HCT116 (cell line): ENCODE results near the gene ZNF607. TPM values are rescaled to one million over a fixed set of nuclear protein-coding genes. Genes with fewer than 3 reads are reported as not detected.

Experiments used
- ATAC-seq: fragments of 200-7000 bp; cut with Tn5 transposase; 2 replicates; pipeline ENCODE4 v1.9.1; 2020; ENCODE audit warnings: mild to moderate bottlenecking, moderate library complexity
- BruUV-seq: library from RNA; stranded (reverse); fragments of 400-500 nt; replicated peaks from 2 replicates; lab custom pipeline; 2021; lab: Mats Ljungman, UMichigan
- CTCF ChIA-PET: fragments of 300-600 bp; sonication (Branson Sonifier 250); formaldehyde crosslinking; loops from one replicate; lab custom pipeline; 2021; ENCODE audit warnings: antibody characterized with exemption; lab: Charles Lee
- POLR2A ChIA-PET: fragments of 300-600, 350-600 bp; sonication (Branson Sonifier 250); formaldehyde crosslinking; loops from one replicate; lab custom pipeline; 2021; ENCODE audit warnings: antibody characterized with exemption; lab: Charles Lee
- RAD21 ChIA-PET, 2 experiments: fragments of 300-600 bp; sonication (Branson Sonifier 250); formaldehyde crosslinking; loops; one replicate each; lab custom pipeline; 2023; ENCODE audit warnings: low total read pairs in 2 of 2; ENCODE audit not compliant: uncharacterized antibody in 2 of 2, unreplicated experiment in 2 of 2, low non-redundant PET in 1 of 2; lab: Charles Lee
- DNase-seq: peaks from one replicate; pipeline ENCODE4 v3.0.0-alpha.2; 2010; ENCODE audit warnings: low read depth, low spot score
- H2AFZ ChIP-seq: fragments of 200-600 bp; shearing (Covaris generic), sonication (generic); 2 replicates; pipeline ENCODE4 v1.6.1; 2017; ENCODE audit warnings: low read depth, mixed run types, mixed read lengths, antibody characterized with exemption, low read length; ENCODE audit not compliant: poor library complexity, severe bottlenecking
- H3K27ac ChIP-seq: 2 replicates; pipeline ENCODE4 v1.5.1; 2012; ENCODE audit warnings: low read depth, low read length
- H3K27me3 ChIP-seq: fragments of 200-600 bp; sonication (generic); 2 replicates; pipeline ENCODE4 v1.6.1; 2016; ENCODE audit warnings: mixed run types, low read length, mixed read lengths; ENCODE audit not compliant: insufficient read depth
- H3K36me3 ChIP-seq, 2 experiments: fragments of 200-500 bp in 1 of 2; fragments of 200-600 bp in 1 of 2; sonication (Bioruptor generic) in 1 of 2; sonication (generic) in 1 of 2; 2 replicates each; pipeline versions ENCODE4 v1.5.1 to v1.6.1; 2014 to 2016; ENCODE audit warnings: low read length in 2 of 2, inconsistent platforms in 1 of 2, mixed read lengths in 1 of 2, mixed run types in 1 of 2; ENCODE audit not compliant: insufficient read depth in 2 of 2, control insufficient read depth in 1 of 2
- H3K4me1 ChIP-seq, 2 experiments: fragments of 200-600 bp in 1 of 2; sonication (generic) in 1 of 2; 2 replicates each; pipeline versions ENCODE4 v1.5.1 to v1.6.1; 2012 to 2017; ENCODE audit warnings: low read length in 2 of 2, inconsistent platforms in 1 of 2, mild to moderate bottlenecking in 1 of 2, mixed read lengths in 1 of 2, mixed run types in 1 of 2, moderate library complexity in 1 of 2; ENCODE audit not compliant: insufficient read depth in 2 of 2, control insufficient read depth in 1 of 2
- H3K4me2 ChIP-seq: fragments of 200-600 bp; sonication (generic); 2 replicates; pipeline ENCODE4 v1.6.1; 2017; ENCODE audit warnings: mixed run types, low read length, mixed read lengths
- H3K4me3 ChIP-seq, 2 experiments: fragments of 200-600 bp in 1 of 2; sonication (generic) in 1 of 2; replicated peaks in 1 of 2; 2 replicates each; pipeline ENCODE4 v1.5.1; 2011 to 2016; ENCODE audit warnings: low read length in 2 of 2, control low read depth in 1 of 2, low read depth in 1 of 2, mild to moderate bottlenecking in 1 of 2, mixed read lengths in 1 of 2, mixed run types in 1 of 2
- H3K79me2 ChIP-seq: fragments of 200-600 bp; sonication (generic); 2 replicates; pipeline ENCODE4 v1.6.1; 2017; ENCODE audit warnings: mild to moderate bottlenecking, mixed run types, low read length, moderate library complexity, mixed read lengths; ENCODE audit not compliant: insufficient read depth
- H3K9ac ChIP-seq: fragments of 200-600 bp; sonication (generic); 2 replicates; pipeline ENCODE4 v1.6.1; 2016; ENCODE audit warnings: low read length, mixed read lengths
- H3K9me2 ChIP-seq: fragments of 200-600 bp; sonication (generic), shearing (Covaris generic); 2 replicates; pipeline ENCODE4 v1.6.1; 2017; ENCODE audit warnings: mixed run types, mild to moderate bottlenecking, moderate library complexity; ENCODE audit not compliant: insufficient read depth
- H3K9me3 ChIP-seq, 2 experiments: fragments of 200-500 bp in 1 of 2; fragments of 200-600 bp in 1 of 2; sonication (Bioruptor generic) in 1 of 2; sonication (generic) in 1 of 2; 2 replicates each; pipeline ENCODE4 v1.6.1; 2014 to 2017; ENCODE audit warnings: low read length in 2 of 2, mixed read lengths in 2 of 2, inconsistent platforms in 1 of 2, low read depth in 1 of 2, mild to moderate bottlenecking in 1 of 2, mixed run types in 1 of 2, moderate library complexity in 1 of 2; ENCODE audit not compliant: control insufficient read depth in 1 of 2, insufficient read depth in 1 of 2
- H4K20me1 ChIP-seq: fragments of 200-600 bp; sonication (generic), shearing (Covaris generic); 2 replicates; pipeline ENCODE4 v1.6.1; 2017; ENCODE audit warnings: mixed run types, mild to moderate bottlenecking, moderate library complexity; ENCODE audit not compliant: insufficient read depth
- ATF3 ChIP-seq: IDR thresholded peaks from 2 replicates; pipeline ENCODE4 v1.6.1; 2012
- CBX3 ChIP-seq: IDR thresholded peaks from 2 replicates; pipeline ENCODE4 v1.6.1; 2012; ENCODE audit warnings: low read depth
- CEBPB ChIP-seq: IDR thresholded peaks from 2 replicates; pipeline ENCODE4 v1.6.1; 2012; ENCODE audit warnings: low read depth
- EGR1 ChIP-seq: IDR thresholded peaks from 2 replicates; pipeline ENCODE4 v1.6.1; 2012; ENCODE audit warnings: low read depth
- ELF1 ChIP-seq: IDR thresholded peaks from 2 replicates; pipeline ENCODE4 v1.6.1; 2012; ENCODE audit warnings: low read depth, borderline replicate concordance
- EZH2phosphoT487 ChIP-seq: fragments of 200-600 bp; IDR thresholded peaks from 2 replicates; pipeline ENCODE4 v1.6.1; 2018; ENCODE audit warnings: antibody characterized with exemption, borderline replicate concordance
- JUND ChIP-seq: IDR thresholded peaks from 2 replicates; pipeline ENCODE4 v1.6.1; 2012
- POLR2A ChIP-seq: IDR thresholded peaks from 2 replicates; pipeline ENCODE4 v1.7.0; 2011; ENCODE audit warnings: borderline replicate concordance; ENCODE audit not compliant: insufficient read depth, insufficient read length; ENCODE audit errors: extremely low read depth
- POLR2AphosphoS5 ChIP-seq: IDR thresholded peaks from 2 replicates; pipeline ENCODE4 v1.6.1; 2011; ENCODE audit warnings: mild to moderate bottlenecking, low read depth, low read length, moderate library complexity
- RAD21 ChIP-seq: IDR thresholded peaks from 2 replicates; pipeline ENCODE4 v1.6.1; 2012; ENCODE audit warnings: low read depth, mild to moderate bottlenecking
- TCF7L2 ChIP-seq: IDR thresholded peaks from 2 replicates; pipeline ENCODE4 v1.7.0; 2011; ENCODE audit warnings: borderline replicate concordance, inconsistent platforms; ENCODE audit not compliant: insufficient read depth, insufficient read length; ENCODE audit errors: extremely low read depth
- ZBTB33 ChIP-seq: IDR thresholded peaks from 2 replicates; pipeline ENCODE4 v1.6.1; 2011; ENCODE audit warnings: mild to moderate bottlenecking, low read length, moderate library complexity; ENCODE audit not compliant: insufficient replicate concordance; ENCODE audit errors: extremely low read depth
- ZNF274 ChIP-seq: fragments of 200-500 bp; sonication (Bioruptor generic); IDR thresholded peaks from 2 replicates; pipeline ENCODE4 v1.6.1; 2014; ENCODE audit warnings: mild to moderate bottlenecking, low read depth, low read length, inconsistent platforms
- intact Hi-C: fragments of 100-400 bp; cut with micrococcal nuclease; formaldehyde crosslinking; loops from 2 replicates; pipeline ENCODE4 v1.10.0; 2022
- total RNA-seq: library from RNA; stranded (reverse); gene quantifications from one replicate; pipeline ENCODE4 v1.2.1, GENCODE V29; 2021; ENCODE audit not compliant: unreplicated experiment

ZNF607 gene
- total RNA-seq, 1 experiment from 2014 or later: 7.1 TPM

GRCh38 chr19:37695144-37695899, 24.2 kb downstream of the ZNF607 start:
- Histone ChIP-seq H2AFZ (no peak overlapping the region), H3K4me1 (no peaks in the 10 kb centered on the region), H3K9me2 (no peaks in the 10 kb centered on the region), H3K4me3 (no peak overlapping the region), H3K36me3 (peaks cover 0 to 11% of the 10 kb centered on the region in 2 experiments; a peak in 2 of 4 replicates), H4K20me1 (no peaks in the 10 kb centered on the region), H3K9me3 (peaks cover 10 to 14% of the 10 kb centered on the region in 2 experiments; a peak in 3 of 4 replicates), H3K4me2 (no peak overlapping the region), H3K27ac (no peak overlapping the region)
- DNase-seq (no peak), ATAC-seq (no peak)
- BruUV-seq: no TSS peak
- intact Hi-C loops: no loop called here
- POLR2A ChIA-PET: no interaction called here
- TF ChIP-seq ZBTB33 (no peak), EGR1 (no peak), EZH2phosphoT487 (no peak), CBX3 (no peak)
- TF ChIP-seq, all 23 proteins: peak for 0
- ChIA-PET RAD21 (no interaction called here), CTCF (no interaction called here)
- Histone ChIP-seq H3K79me2 (no peaks in the 10 kb centered on the region), H3K27me3 (no peaks in the 10 kb centered on the region), H3K9ac (no peak overlapping the region)

GRCh38 chr19:37692956-37693620, 26.5 kb downstream of the ZNF607 start:
- H2AFZ ChIP-seq: no peak overlapping the region
- no TSS peak for BruUV-seq
- no peaks in the 10 kb centered on the region for H3K9me2 ChIP-seq
- no peaks in the 10 kb centered on the region for H3K4me1 ChIP-seq
- no peaks in the 10 kb centered on the region for H3K27me3 ChIP-seq
- no peaks in the 10 kb centered on the region for H3K36me3 ChIP-seq
- no peak overlapping the region for H3K4me2 ChIP-seq
- H3K79me2 ChIP-seq: no peaks in the 10 kb centered on the region
- ChIA-PET RAD21 (no interaction called here), CTCF (no interaction called here), POLR2A (no interaction called here)
- intact Hi-C loops: no loop called here
- no peak overlapping the region for H3K9ac ChIP-seq
- H3K4me3 ChIP-seq: no peak overlapping the region
- no peak for ATAC-seq
- no peaks in the 10 kb centered on the region for H4K20me1 ChIP-seq
- H3K27ac ChIP-seq: no peak overlapping the region
- H3K9me3 ChIP-seq: peaks cover 0 to 5% of the 10 kb centered on the region in 2 experiments; a peak in 2 of 4 replicates
- no peak for DNase-seq
- TF ChIP-seq ZNF274 (no peak), ATF3 (no peak), EZH2phosphoT487 (no peak), CEBPB (no peak), RAD21 (no peak), JUND (no peak), POLR2A (no peak), TCF7L2 (no peak), POLR2AphosphoS5 (no peak), ELF1 (no peak)
